Keratinocyte (primary cell): ENCODE results near the gene CD74. TPM values are rescaled to one million over a fixed set of nuclear protein-coding genes. Genes with fewer than 3 reads are reported as not detected.

Source experiments
- DNase-seq: peaks from one replicate; pipeline ENCODE4 v3.0.0-alpha.2; 2011; ENCODE audit warnings: low read depth, missing footprints, low spot score
- FAIRE-seq: peaks from 2 replicates; lab custom pipeline; 2011; peaks lifted over from hg19 to GRCh38; lab: Jason Lieb, UNC
- H2AFZ ChIP-seq: 2 replicates; pipeline ENCODE4 v1.6.0; 2012; ENCODE audit warnings: low read length, control low read depth, inconsistent platforms; ENCODE audit not compliant: control insufficient read depth
- H3K27ac ChIP-seq: 2 replicates; pipeline ENCODE4 v1.5.1; 2011; ENCODE audit warnings: low read length; ENCODE audit not compliant: control insufficient read depth, insufficient read depth
- H3K27me3 ChIP-seq: 3 replicates; pipeline ENCODE4 v1.6.0; 2011; ENCODE audit warnings: low read length; ENCODE audit not compliant: control insufficient read depth, insufficient read depth; ENCODE audit errors: extremely low read depth
- H3K36me3 ChIP-seq, 2 experiments: 2 replicates in 1 of 2; 3 replicates in 1 of 2; pipeline ENCODE4 v1.5.1; 2011; ENCODE audit warnings: low read length in 2 of 2, mild to moderate bottlenecking in 1 of 2; ENCODE audit not compliant: control insufficient read depth in 2 of 2, insufficient read depth in 2 of 2; ENCODE audit errors: extremely low read depth in 1 of 2
- H3K4me1 ChIP-seq: 3 replicates; pipeline ENCODE4 v1.5.1; 2011; ENCODE audit warnings: low read length; ENCODE audit not compliant: control insufficient read depth, insufficient read depth; ENCODE audit errors: extremely low read depth
- H3K4me2 ChIP-seq: 3 replicates; pipeline ENCODE4 v1.6.0; 2011; ENCODE audit warnings: low read depth, low read length; ENCODE audit not compliant: control insufficient read depth, insufficient read depth; ENCODE audit errors: extremely low read depth
- H3K4me3 ChIP-seq, 3 experiments: fragments of 200-600 bp in 1 of 3; sonication (generic) in 1 of 3; 2 replicates in 2 of 3; 3 replicates in 1 of 3; pipeline ENCODE4 v1.5.1; 2011 to 2016; ENCODE audit warnings: low read length in 3 of 3, mild to moderate bottlenecking in 3 of 3, control low read depth in 2 of 3, inconsistent platforms in 1 of 3, low read depth in 1 of 3, mixed read lengths in 1 of 3, mixed run types in 1 of 3, moderate library complexity in 1 of 3; ENCODE audit not compliant: control insufficient read depth in 2 of 3, insufficient read depth in 2 of 3; ENCODE audit errors: extremely low read depth in 1 of 3
- H3K79me2 ChIP-seq: 2 replicates; pipeline ENCODE4 v1.6.0; 2012; ENCODE audit warnings: low read length; ENCODE audit not compliant: control insufficient read depth, insufficient read depth
- H3K9ac ChIP-seq: 3 replicates; pipeline ENCODE4 v1.6.0; 2011; ENCODE audit warnings: low read length; ENCODE audit not compliant: control insufficient read depth, insufficient read depth; ENCODE audit errors: extremely low read depth
- H3K9me1 ChIP-seq: 3 replicates; pipeline ENCODE4 v1.6.0; 2011; ENCODE audit warnings: low read length; ENCODE audit not compliant: control insufficient read depth, insufficient read depth; ENCODE audit errors: extremely low read depth
- H3K9me3 ChIP-seq: 2 replicates; pipeline ENCODE4 v1.5.1; 2012; ENCODE audit warnings: low read depth, low read length; ENCODE audit not compliant: control insufficient read depth
- H4K20me1 ChIP-seq: 3 replicates; pipeline ENCODE4 v1.6.0; 2011; ENCODE audit warnings: low read length; ENCODE audit not compliant: control insufficient read depth, insufficient read depth; ENCODE audit errors: extremely low read depth
- EZH2 ChIP-seq: IDR thresholded peaks from one replicate; pipeline ENCODE4 v1.6.1; 2012; ENCODE audit warnings: inconsistent platforms, mild to moderate bottlenecking, low read length, moderate library complexity
- dilution Hi-C: fragments of 300-500 bp; cut with MboI; formaldehyde crosslinking; loops from one replicate; pipeline ENCODE4 v1.7.0; 2020; ENCODE audit warnings: low sequenced_read_pairs; ENCODE audit not compliant: extremely low pct_ligation_motif_present
- polyA plus RNA-seq, 5 experiments: library from polyadenylated mRNA; depleted of rRNA in 3 of 5; stranded (reverse) in 3 of 5; stranded (forward) in 1 of 5; unstranded in 1 of 5; fragments of >200 nt; gene quantifications; 1 replicate in 1 of 5; 2 replicates in 3 of 5; 3 replicates in 1 of 5; pipeline versions ENCODE4 v1.2.1 to v1.2.3, GENCODE V29; 2011 to 2012; ENCODE audit warnings: missing spikeins in 2 of 5, low read depth in 1 of 5, low replicate concordance in 1 of 5
- TF ChIP-seq, protein P1 (sequence below), 3 experiments: IDR thresholded peaks in 1 of 3; conservative IDR thresholded peaks in 1 of 3; optimal IDR thresholded peaks in 1 of 3; 2 replicates in 2 of 3; 3 replicates in 1 of 3; pipeline versions ENCODE3 to v1.5.1; 2011; ENCODE audit warnings: low read length in 3 of 3, mild to moderate bottlenecking in 3 of 3, moderate library complexity in 2 of 3, control low read depth in 1 of 3, inconsistent platforms in 1 of 3; ENCODE audit not compliant: insufficient read depth in 2 of 3; ENCODE audit errors: extremely low read depth in 1 of 3

CD74 gene
- polyA plus RNA-seq, 1 donor (not counting 4 experiments of a cell fraction or from before 2014, with no cell fraction given) = 0.71 TPM

DNA sequence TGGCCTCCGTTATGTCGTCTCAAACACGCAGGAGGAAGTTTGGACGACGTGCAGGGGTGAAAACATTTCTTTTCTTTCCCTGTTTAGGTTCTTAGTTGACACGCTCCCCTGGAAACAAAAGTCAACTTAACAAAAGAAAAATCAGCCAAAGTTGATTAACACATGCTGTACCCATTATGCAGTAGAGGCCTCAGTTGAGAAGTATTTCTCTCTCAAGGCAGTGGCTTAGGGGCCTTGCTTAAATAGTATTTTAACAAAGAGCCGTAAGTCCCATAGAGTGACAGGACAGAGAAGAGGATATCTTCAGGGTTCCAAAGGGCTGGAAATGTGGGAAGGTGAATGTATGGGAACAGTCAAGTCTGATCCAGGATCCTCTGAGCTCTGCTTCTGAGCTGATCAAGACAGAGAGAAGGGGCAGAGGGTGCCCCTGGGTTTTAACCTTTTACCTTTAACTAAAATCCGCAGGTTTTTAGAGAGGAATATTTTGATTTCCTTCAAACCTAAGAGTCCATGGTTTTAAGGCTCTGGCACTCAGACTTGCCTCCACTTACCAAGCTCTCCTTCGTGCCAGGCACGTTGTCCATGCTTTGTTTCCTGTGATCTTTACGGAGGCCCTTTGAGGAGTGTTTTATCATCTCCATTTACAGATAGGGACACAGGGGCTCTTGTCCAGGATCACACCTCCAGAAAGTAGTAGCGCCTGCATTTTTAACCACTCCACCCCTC is 629 bp upstream of the CD74 start:
- no peaks in the 10 kb centered on the region for H3K9me3 ChIP-seq
- H3K79me2 ChIP-seq = no peaks in the 10 kb centered on the region
- no peak overlapping the region for H3K9ac ChIP-seq
- no peak overlapping the region for H3K27ac ChIP-seq
- H3K36me3 ChIP-seq = no peaks in the 10 kb centered on the region
- dilution Hi-C loops = no loop called here
- TF ChIP-seq, protein P1, sequence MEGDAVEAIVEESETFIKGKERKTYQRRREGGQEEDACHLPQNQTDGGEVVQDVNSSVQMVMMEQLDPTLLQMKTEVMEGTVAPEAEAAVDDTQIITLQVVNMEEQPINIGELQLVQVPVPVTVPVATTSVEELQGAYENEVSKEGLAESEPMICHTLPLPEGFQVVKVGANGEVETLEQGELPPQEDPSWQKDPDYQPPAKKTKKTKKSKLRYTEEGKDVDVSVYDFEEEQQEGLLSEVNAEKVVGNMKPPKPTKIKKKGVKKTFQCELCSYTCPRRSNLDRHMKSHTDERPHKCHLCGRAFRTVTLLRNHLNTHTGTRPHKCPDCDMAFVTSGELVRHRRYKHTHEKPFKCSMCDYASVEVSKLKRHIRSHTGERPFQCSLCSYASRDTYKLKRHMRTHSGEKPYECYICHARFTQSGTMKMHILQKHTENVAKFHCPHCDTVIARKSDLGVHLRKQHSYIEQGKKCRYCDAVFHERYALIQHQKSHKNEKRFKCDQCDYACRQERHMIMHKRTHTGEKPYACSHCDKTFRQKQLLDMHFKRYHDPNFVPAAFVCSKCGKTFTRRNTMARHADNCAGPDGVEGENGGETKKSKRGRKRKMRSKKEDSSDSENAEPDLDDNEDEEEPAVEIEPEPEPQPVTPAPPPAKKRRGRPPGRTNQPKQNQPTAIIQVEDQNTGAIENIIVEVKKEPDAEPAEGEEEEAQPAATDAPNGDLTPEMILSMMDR (optimal IDR thresholded peaks at IDR 0.05 in 1 of 3, IDR thresholded peaks at IDR 0.05 in 1 of 3, conservative IDR thresholded peaks at IDR 0.05 in 1 of 3; ENCODE audit: extremely low read depth in 1 of 3, insufficient read depth in 2 of 3, low read length in 3 of 3) = no peak
- TF ChIP-seq EZH2 = no peak
- no peak overlapping the region for H2AFZ ChIP-seq
- DNase-seq = no peak
- no peak overlapping the region for H3K4me3 ChIP-seq
- H3K4me2 ChIP-seq = no peak overlapping the region
- no peaks in the 10 kb centered on the region for H3K9me1 ChIP-seq
- H3K4me1 ChIP-seq = no peaks in the 10 kb centered on the region
- H4K20me1 ChIP-seq = no peaks in the 10 kb centered on the region
- H3K27me3 ChIP-seq = no peaks in the 10 kb centered on the region
- no peak for FAIRE-seq

DNA sequence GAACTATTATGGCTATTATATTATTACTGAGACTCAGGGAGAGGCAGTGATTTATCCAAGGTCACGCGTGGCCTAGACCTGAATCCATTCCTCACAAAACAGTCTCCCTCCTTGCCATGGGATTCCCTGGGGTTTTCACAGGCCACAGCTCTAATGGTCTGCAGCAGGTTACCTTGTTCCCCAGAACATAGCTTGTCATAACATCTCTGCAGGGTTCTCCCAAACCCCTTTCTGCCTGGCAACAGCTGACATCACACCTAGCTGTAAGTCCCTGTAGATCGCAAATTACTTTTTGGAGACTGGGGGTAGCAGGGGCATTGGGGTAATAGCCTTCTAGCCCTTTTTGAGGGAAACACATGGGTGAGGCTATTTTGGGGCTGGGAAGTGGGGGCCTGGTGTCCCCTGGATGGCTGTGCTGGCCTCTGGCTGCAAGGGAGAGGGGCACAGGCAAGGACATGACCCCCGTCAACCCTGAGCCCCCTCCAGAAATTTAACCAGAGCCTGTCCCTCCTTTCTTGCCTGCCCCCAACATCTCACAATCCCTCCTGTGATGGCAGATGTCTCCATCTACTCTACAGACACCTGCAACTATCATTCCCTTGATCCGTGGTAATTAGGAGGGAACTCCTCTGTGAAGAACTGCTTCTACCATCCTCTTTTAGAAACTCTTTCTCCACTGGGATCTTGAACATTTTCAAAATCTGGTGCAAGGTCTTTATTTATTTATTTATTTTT is 1.3 kb downstream of the CD74 start:
- Histone ChIP-seq H3K9me1 (no peaks in the 10 kb centered on the region), H3K9me3 (no peaks in the 10 kb centered on the region), H3K27me3 (no peaks in the 10 kb centered on the region), H3K9ac (no peak overlapping the region), H2AFZ (no peak overlapping the region), H4K20me1 (no peaks in the 10 kb centered on the region), H3K36me3 (no peaks in the 10 kb centered on the region), H3K4me2 (no peak overlapping the region), H3K4me3 (no peak overlapping the region), H3K27ac (no peak overlapping the region), H3K4me1 (no peaks in the 10 kb centered on the region), H3K79me2 (no peaks in the 10 kb centered on the region)
- DNase-seq (no peak), FAIRE-seq (no peak)
- dilution Hi-C loops = no loop called here
- TF ChIP-seq, protein P1 (optimal IDR thresholded peaks at IDR 0.05 in 1 of 3, IDR thresholded peaks at IDR 0.05 in 1 of 3, conservative IDR thresholded peaks at IDR 0.05 in 1 of 3; ENCODE audit: extremely low read depth in 1 of 3, insufficient read depth in 2 of 3, low read length in 3 of 3) = no peak
- TF ChIP-seq EZH2 = no peak
